ENCODE results near the gene MLPH. TPM values are rescaled to one million over a fixed set of nuclear protein-coding genes. Genes with fewer than 3 reads are reported as not detected.
A peak's percentile ranks its signal among the peaks of the same experiment; 100 is the strongest.

The MLPH gene
- total RNA-seq, 6 experiments from 2014 or later = 20.8 to 52.8 (median 35.1) TPM

- Histone ChIP-seq H3K27me3 (no peaks in the 10 kb centered on the region), H3K9me3 (no peaks in the 10 kb centered on the region), H3K27ac (no peak overlapping the region), H3K4me1 (peaks cover 0 to 25% (median 7%) of the 10 kb centered on the region in 4 donors), H3K4me3 (no peak overlapping the region), H3K36me3 (no peaks in the 10 kb centered on the region)
- intact Hi-C loops (cut with DNase I) = no loop called here
- DNase-seq = no peak
- WGBS (ENCODE audit: insufficient coverage, low coverage, low lambda C conversion rate, missing lambda C conversion rate) = 92% methylated on average over 2 of the region's 2 CpGs
- no peak for TF ChIP-seq POLR2A (IDR thresholded peaks at IDR 0.05)
- no peak for ATAC-seq
Measured at GRCh38 chr2:237478095-237478494, 9.0 kb upstream of the MLPH start.

GRCh38 chr2:237478979-237479378 lies 8.1 kb upstream of the MLPH start:
- intact Hi-C loops (cut with DNase I) = no loop called here
- Histone ChIP-seq H3K4me3 (no peak overlapping the region), H3K36me3 (no peaks in the 10 kb centered on the region), H3K9me3 (no peaks in the 10 kb centered on the region), H3K4me1 (peaks cover 0 to 26% (median 8%) of the 10 kb centered on the region in 4 donors), H3K27me3 (no peaks in the 10 kb centered on the region), H3K27ac (no peak overlapping the region)
- no peak for TF ChIP-seq POLR2A (IDR thresholded peaks at IDR 0.05)
- TF ChIP-seq, protein P1, sequence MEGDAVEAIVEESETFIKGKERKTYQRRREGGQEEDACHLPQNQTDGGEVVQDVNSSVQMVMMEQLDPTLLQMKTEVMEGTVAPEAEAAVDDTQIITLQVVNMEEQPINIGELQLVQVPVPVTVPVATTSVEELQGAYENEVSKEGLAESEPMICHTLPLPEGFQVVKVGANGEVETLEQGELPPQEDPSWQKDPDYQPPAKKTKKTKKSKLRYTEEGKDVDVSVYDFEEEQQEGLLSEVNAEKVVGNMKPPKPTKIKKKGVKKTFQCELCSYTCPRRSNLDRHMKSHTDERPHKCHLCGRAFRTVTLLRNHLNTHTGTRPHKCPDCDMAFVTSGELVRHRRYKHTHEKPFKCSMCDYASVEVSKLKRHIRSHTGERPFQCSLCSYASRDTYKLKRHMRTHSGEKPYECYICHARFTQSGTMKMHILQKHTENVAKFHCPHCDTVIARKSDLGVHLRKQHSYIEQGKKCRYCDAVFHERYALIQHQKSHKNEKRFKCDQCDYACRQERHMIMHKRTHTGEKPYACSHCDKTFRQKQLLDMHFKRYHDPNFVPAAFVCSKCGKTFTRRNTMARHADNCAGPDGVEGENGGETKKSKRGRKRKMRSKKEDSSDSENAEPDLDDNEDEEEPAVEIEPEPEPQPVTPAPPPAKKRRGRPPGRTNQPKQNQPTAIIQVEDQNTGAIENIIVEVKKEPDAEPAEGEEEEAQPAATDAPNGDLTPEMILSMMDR (IDR thresholded peaks at IDR 0.05) = no peak
- no peak for ATAC-seq
- DNase-seq = no peak
- WGBS (ENCODE audit: insufficient coverage, low coverage, low lambda C conversion rate, missing lambda C conversion rate) = 86% methylated on average over 3 of the region's 3 CpGs

DNA sequence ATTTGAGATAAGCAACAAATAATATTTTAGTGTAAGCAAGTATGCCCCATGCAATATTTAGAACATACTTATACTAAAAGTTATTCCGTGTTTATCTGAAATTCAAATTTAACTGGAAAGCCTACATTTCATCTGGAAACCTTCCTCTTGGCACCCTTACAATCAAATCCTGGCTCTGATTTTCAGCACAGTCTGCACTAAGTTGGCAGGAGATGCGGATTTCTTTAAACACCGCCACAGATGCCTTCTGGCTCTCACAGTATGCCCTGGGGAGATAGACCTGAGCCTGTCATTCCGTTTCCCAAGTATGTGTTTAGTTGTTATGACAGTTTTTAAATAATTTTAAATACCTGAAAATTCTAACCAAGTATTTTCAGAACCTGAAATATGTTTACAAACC lies 7.3 kb upstream of the MLPH start:
- Histone ChIP-seq H3K36me3 (no peaks in the 10 kb centered on the region), H3K4me1 (peaks cover 0 to 26% (median 8%) of the 10 kb centered on the region in 4 donors), H3K4me3 (no peak overlapping the region), H3K27me3 (no peaks in the 10 kb centered on the region), H3K27ac (peak overlapping the region in 1 of 3 donors; percentile 44), H3K9me3 (no peaks in the 10 kb centered on the region)
- TF ChIP-seq, protein P1 (IDR thresholded peaks at IDR 0.05) = no peak
- TF ChIP-seq POLR2A (IDR thresholded peaks at IDR 0.05) = no peak
- 25% methylated on average over 4 of the region's 4 CpGs for WGBS (ENCODE audit: insufficient coverage, low coverage, low lambda C conversion rate, missing lambda C conversion rate)
- ATAC-seq = peak; percentile 30 to 42 (median 36)
- intact Hi-C loops (cut with DNase I) = no loop called here
- no peak for DNase-seq

DNA sequence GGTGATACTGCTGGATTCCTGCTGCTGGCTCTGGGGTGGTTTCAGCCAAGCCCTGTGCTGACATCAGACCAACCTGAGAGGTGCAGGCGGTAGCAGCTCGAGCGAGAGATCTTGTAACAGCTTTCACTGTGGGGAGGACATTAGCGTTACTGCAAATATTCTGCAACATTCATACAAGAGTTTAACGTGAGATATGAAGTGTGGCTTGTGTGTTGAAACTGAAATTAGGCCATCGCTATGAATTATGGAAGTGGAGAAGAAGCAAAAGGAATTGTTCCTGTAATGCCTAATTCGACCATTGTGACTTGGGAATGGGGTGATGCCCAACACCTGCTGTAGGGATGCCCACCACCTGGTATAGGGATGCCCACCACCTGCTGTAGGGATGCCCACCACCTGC lies 6.5 kb upstream of the MLPH start:
- WGBS (ENCODE audit: insufficient coverage, low coverage, low lambda C conversion rate, missing lambda C conversion rate) = 80% methylated on average over 1 of the region's 7 CpGs
- ATAC-seq (no peak), DNase-seq (no peak)
- intact Hi-C loops (cut with DNase I) = no loop called here
- no peak overlapping the region for H3K4me3 ChIP-seq
- no peak for TF ChIP-seq POLR2A (IDR thresholded peaks at IDR 0.05)
- TF ChIP-seq, protein P1 (IDR thresholded peaks at IDR 0.05) = no peak
- H3K27ac ChIP-seq = peak overlapping the region in 1 of 3 donors; percentile 44
- no peaks in the 10 kb centered on the region for H3K9me3 ChIP-seq
- H3K27me3 ChIP-seq = no peaks in the 10 kb centered on the region
- no peaks in the 10 kb centered on the region for H3K36me3 ChIP-seq
- peaks cover 0 to 24% (median 8%) of the 10 kb centered on the region in 4 donors for H3K4me1 ChIP-seq

- H3K27ac ChIP-seq = no peak overlapping the region
Measured at GRCh38 chr2:237480988-237481525, 6.0 kb upstream of the MLPH start.

More at GRCh38 chr2:237480988-237481525, 6.0 kb upstream of the MLPH start:
- intact Hi-C loops (cut with DNase I) = no loop called here
- Histone ChIP-seq H3K36me3 (no peaks in the 10 kb centered on the region), H3K9me3 (no peaks in the 10 kb centered on the region), H3K4me1 (peaks cover 0 to 23% (median 5%) of the 10 kb centered on the region in 4 donors), H3K4me3 (no peak overlapping the region), H3K27me3 (no peaks in the 10 kb centered on the region)
- TF ChIP-seq, protein P1 (IDR thresholded peaks at IDR 0.05) = no peak
- TF ChIP-seq POLR2A (IDR thresholded peaks at IDR 0.05) = no peak
- DNase-seq (no peak), ATAC-seq (no peak)
- no CpG with 5 or more reads among the region's 3 CpGs for WGBS (ENCODE audit: insufficient coverage, low coverage, low lambda C conversion rate, missing lambda C conversion rate)
